Endothelial cell of umbilical vein (primary cell): ENCODE measurements around the gene NXPH1.

Source experiments
- CTCF ChIP-seq, 2 donors: IDR thresholded peaks; 1 replicate in 1 of 2; 2 replicates in 1 of 2; pipeline ENCODE4 v1.5.1; 2011; ENCODE audit warnings: low read length in 2 of 2, mild to moderate bottlenecking in 2 of 2, moderate library complexity in 2 of 2, control low read depth in 1 of 2, inconsistent platforms in 1 of 2, low read depth in 1 of 2; ENCODE audit not compliant: insufficient read depth in 1 of 2; ENCODE audit errors: extremely low read depth in 1 of 2
- JUN ChIP-seq: IDR thresholded peaks from 2 replicates; pipeline ENCODE4 v1.6.1; 2011; ENCODE audit warnings: borderline replicate concordance, low read depth; ENCODE audit not compliant: insufficient read length, insufficient read depth
- POLR2A ChIP-seq: IDR thresholded peaks from 2 replicates; pipeline ENCODE4 v1.6.1; 2012; ENCODE audit warnings: low read depth, mild to moderate bottlenecking, control low read depth, low read length
- POLR2AphosphoS5 ChIP-seq: IDR thresholded peaks from 2 replicates; pipeline ENCODE4 v1.6.1; 2012; ENCODE audit warnings: low read depth, mild to moderate bottlenecking, control low read depth, low read length, moderate library complexity; ENCODE audit not compliant: insufficient read depth

GRCh38 chr7:8515640-8516185 lies 82.3 kb downstream of the NXPH1 start:
- TF ChIP-seq CTCF (IDR thresholded peaks at IDR 0.05; ENCODE audit: extremely low read depth in 1 of 2, insufficient read depth in 1 of 2, low read depth in 1 of 2, low read length in 2 of 2) (no peak), POLR2AphosphoS5 (no peak), POLR2A (no peak), JUN (no peak)
